ENCODE results near the gene USP54.

The USP54 gene

GRCh38 chr10:73554721-73555120 is 36.4 kb downstream of the USP54 start:
- TF ChIP-seq CREB1 (IDR thresholded peaks at IDR 0.05; ENCODE audit: low read depth) (no peak), RAD21 (IDR thresholded peaks at IDR 0.05; ENCODE audit: low read depth) (no peak), CEBPB (IDR thresholded peaks at IDR 0.05) (no peak), REST (IDR thresholded peaks at IDR 0.05; ENCODE audit: low read depth) (no peak)

GRCh38 chr10:73553761-73554160 is 37.4 kb downstream of the USP54 start:
- TF ChIP-seq TAF1 (IDR thresholded peaks at IDR 0.05; ENCODE audit: low read depth) (no peak), TEAD4 (IDR thresholded peaks at IDR 0.05) (no peak), FOXM1 (IDR thresholded peaks at IDR 0.05; ENCODE audit: borderline replicate concordance, low read depth) (no peak), ZBTB7A (IDR thresholded peaks at IDR 0.05; ENCODE audit: low read depth) (no peak), MAX (IDR thresholded peaks at IDR 0.05) (no peak), TCF12 (IDR thresholded peaks at IDR 0.05; ENCODE audit: low read depth) (no peak), RAD21 (IDR thresholded peaks at IDR 0.05; ENCODE audit: low read depth) (no peak), CEBPB (IDR thresholded peaks at IDR 0.05) (no peak), EP300 (IDR thresholded peaks at IDR 0.05; ENCODE audit: borderline replicate concordance) (no peak), NFIC (IDR thresholded peaks at IDR 0.05) (no peak), CREB1 (IDR thresholded peaks at IDR 0.05; ENCODE audit: low read depth) (no peak), YY1 (IDR thresholded peaks at IDR 0.05; ENCODE audit: low read depth) (no peak)

- no peak for TF ChIP-seq ZBTB7A (IDR thresholded peaks at IDR 0.05; ENCODE audit: low read depth)
- no peak for TF ChIP-seq TAF1 (IDR thresholded peaks at IDR 0.05; ENCODE audit: low read depth)
- TF ChIP-seq YY1 (IDR thresholded peaks at IDR 0.05; ENCODE audit: low read depth), result no peak
These were observed 38.1 kb downstream of the USP54 start for GRCh38 chr10:73552819-73553715.

- TF ChIP-seq REST (IDR thresholded peaks at IDR 0.05; ENCODE audit: low read depth), result no peak
- no peak for TF ChIP-seq TAF1 (IDR thresholded peaks at IDR 0.05; ENCODE audit: low read depth)
- TF ChIP-seq TCF12 (IDR thresholded peaks at IDR 0.05; ENCODE audit: low read depth), result no peak
- no peak for TF ChIP-seq CREB1 (IDR thresholded peaks at IDR 0.05; ENCODE audit: low read depth)
- no peak for TF ChIP-seq TEAD4 (IDR thresholded peaks at IDR 0.05)
- TF ChIP-seq RAD21 (IDR thresholded peaks at IDR 0.05; ENCODE audit: low read depth), result no peak
- TF ChIP-seq EP300 (IDR thresholded peaks at IDR 0.05; ENCODE audit: borderline replicate concordance), result no peak
- TF ChIP-seq NFIC (IDR thresholded peaks at IDR 0.05), result no peak
- TF ChIP-seq FOXM1 (IDR thresholded peaks at IDR 0.05; ENCODE audit: borderline replicate concordance, low read depth), result no peak
- TF ChIP-seq MAX (IDR thresholded peaks at IDR 0.05), result no peak
- TF ChIP-seq ZBTB7A (IDR thresholded peaks at IDR 0.05; ENCODE audit: low read depth), result no peak
- no peak for TF ChIP-seq USF1 (IDR thresholded peaks at IDR 0.05)
- TF ChIP-seq CEBPB (IDR thresholded peaks at IDR 0.05), result no peak
- no peak for TF ChIP-seq EGR1 (IDR thresholded peaks at IDR 0.05)
These were observed 39.6 kb downstream of the USP54 start for GRCh38 chr10:73551515-73551914.

- TF ChIP-seq TEAD4 (IDR thresholded peaks at IDR 0.05), result no peak
- TF ChIP-seq NFIC (IDR thresholded peaks at IDR 0.05), result no peak
- no peak for TF ChIP-seq TAF1 (IDR thresholded peaks at IDR 0.05; ENCODE audit: low read depth)
- TF ChIP-seq FOXM1 (IDR thresholded peaks at IDR 0.05; ENCODE audit: borderline replicate concordance, low read depth), result no peak
- TF ChIP-seq YY1 (IDR thresholded peaks at IDR 0.05; ENCODE audit: low read depth), result no peak
- no peak for TF ChIP-seq EP300 (IDR thresholded peaks at IDR 0.05; ENCODE audit: borderline replicate concordance)
- no peak for TF ChIP-seq RAD21 (IDR thresholded peaks at IDR 0.05; ENCODE audit: low read depth)
- no peak for TF ChIP-seq ZBTB7A (IDR thresholded peaks at IDR 0.05; ENCODE audit: low read depth)
- TF ChIP-seq CEBPB (IDR thresholded peaks at IDR 0.05), result no peak
- TF ChIP-seq MAX (IDR thresholded peaks at IDR 0.05), result no peak
- no peak for TF ChIP-seq REST (IDR thresholded peaks at IDR 0.05; ENCODE audit: low read depth)
- TF ChIP-seq EGR1 (IDR thresholded peaks at IDR 0.05), result no peak
- TF ChIP-seq USF1 (IDR thresholded peaks at IDR 0.05), result no peak
- no peak for TF ChIP-seq CREB1 (IDR thresholded peaks at IDR 0.05; ENCODE audit: low read depth)
These were observed 45.8 kb downstream of the USP54 start for GRCh38 chr10:73545357-73545756.
